H1 (cell line): ENCODE measurements around the gene GJB3. TPM values are rescaled to one million over a fixed set of nuclear protein-coding genes. Genes with fewer than 3 reads are reported as not detected.

Experiments used
- GTF2F1 ChIP-seq: IDR thresholded peaks from 2 replicates; pipeline ENCODE4 v1.6.1; 2012; ENCODE audit warnings: low read depth, low read length, improper control_type of control experiment, borderline replicate concordance
- JUND ChIP-seq: IDR thresholded peaks from 2 replicates; pipeline ENCODE4 v1.6.1; 2011; ENCODE audit warnings: mild to moderate bottlenecking, improper control_type of control experiment, low read length
- RNF2 ChIP-seq: fragments of 200-900, 300-1000 bp; sonication (generic); IDR thresholded peaks from 2 replicates; pipeline ENCODE4 v1.7.1; 2016; ENCODE audit warnings: borderline replicate concordance, low read depth, mild to moderate bottlenecking, antibody characterized with exemption, low read length; ENCODE audit not compliant: poor library complexity, severe bottlenecking; ENCODE audit errors: missing control alignments
- RXRA ChIP-seq: IDR thresholded peaks from 2 replicates; pipeline ENCODE4 v1.6.1; 2011; ENCODE audit warnings: low read depth, mild to moderate bottlenecking, low read length, moderate library complexity; ENCODE audit not compliant: insufficient read depth
- TAF7 ChIP-seq: optimal IDR thresholded peaks from 2 replicates; pipeline ENCODE3; 2011; ENCODE audit warnings: low read depth, mild to moderate bottlenecking, inconsistent platforms, low read length, moderate library complexity, borderline replicate concordance
- polyA plus RNA-seq, 7 experiments: library from polyadenylated mRNA; depleted of rRNA in 3 of 7; stranded (reverse) in 5 of 7; unstranded in 2 of 7; fragments of >200 nt in 5 of 7; fragments of 200-250 nt in 2 of 7; gene quantifications; 1 replicate in 5 of 7; 2 replicates in 1 of 7; 4 replicates in 1 of 7; pipeline versions ENCODE4 v1.2.1 to v1.2.3, GENCODE V29; 2011 to 2013; ENCODE audit warnings: missing spikeins in 2 of 7, mixed read lengths in 2 of 7
- total RNA-seq: library from RNA; stranded (reverse); fragmentation: NEBNext Ultra II Directional; extraction: Animal tissue kit (Norgen Biotek cat#: 25700); gene quantifications from 2 replicates; pipeline ENCODE4 v1.2.1, GENCODE V29; 2021
- TF ChIP-seq, protein P1 (sequence below): fragments of 300-600 bp; sonication (generic); IDR thresholded peaks from 2 replicates; pipeline ENCODE4 v1.7.1; 2012; ENCODE audit warnings: low read length, moderate library complexity, mild to moderate bottlenecking, inconsistent platforms; ENCODE audit not compliant: insufficient replicate concordance
- TF ChIP-seq, protein P2 (sequence below): IDR thresholded peaks from 2 replicates; pipeline ENCODE4 v1.6.1; 2011; ENCODE audit warnings: low read depth, mild to moderate bottlenecking, low read length; ENCODE audit not compliant: insufficient read depth

The GJB3 gene
- total and polyA plus RNA-seq, 2 of the 8 experiments (the other 6 are each of a cell fraction or from before 2014, with no cell fraction given): 0.93 to 1.6 TPM

GRCh38 chr1:34827341-34827941 lies 46.4 kb downstream of the GJB3 start (continued):
- TF ChIP-seq, protein P1, sequence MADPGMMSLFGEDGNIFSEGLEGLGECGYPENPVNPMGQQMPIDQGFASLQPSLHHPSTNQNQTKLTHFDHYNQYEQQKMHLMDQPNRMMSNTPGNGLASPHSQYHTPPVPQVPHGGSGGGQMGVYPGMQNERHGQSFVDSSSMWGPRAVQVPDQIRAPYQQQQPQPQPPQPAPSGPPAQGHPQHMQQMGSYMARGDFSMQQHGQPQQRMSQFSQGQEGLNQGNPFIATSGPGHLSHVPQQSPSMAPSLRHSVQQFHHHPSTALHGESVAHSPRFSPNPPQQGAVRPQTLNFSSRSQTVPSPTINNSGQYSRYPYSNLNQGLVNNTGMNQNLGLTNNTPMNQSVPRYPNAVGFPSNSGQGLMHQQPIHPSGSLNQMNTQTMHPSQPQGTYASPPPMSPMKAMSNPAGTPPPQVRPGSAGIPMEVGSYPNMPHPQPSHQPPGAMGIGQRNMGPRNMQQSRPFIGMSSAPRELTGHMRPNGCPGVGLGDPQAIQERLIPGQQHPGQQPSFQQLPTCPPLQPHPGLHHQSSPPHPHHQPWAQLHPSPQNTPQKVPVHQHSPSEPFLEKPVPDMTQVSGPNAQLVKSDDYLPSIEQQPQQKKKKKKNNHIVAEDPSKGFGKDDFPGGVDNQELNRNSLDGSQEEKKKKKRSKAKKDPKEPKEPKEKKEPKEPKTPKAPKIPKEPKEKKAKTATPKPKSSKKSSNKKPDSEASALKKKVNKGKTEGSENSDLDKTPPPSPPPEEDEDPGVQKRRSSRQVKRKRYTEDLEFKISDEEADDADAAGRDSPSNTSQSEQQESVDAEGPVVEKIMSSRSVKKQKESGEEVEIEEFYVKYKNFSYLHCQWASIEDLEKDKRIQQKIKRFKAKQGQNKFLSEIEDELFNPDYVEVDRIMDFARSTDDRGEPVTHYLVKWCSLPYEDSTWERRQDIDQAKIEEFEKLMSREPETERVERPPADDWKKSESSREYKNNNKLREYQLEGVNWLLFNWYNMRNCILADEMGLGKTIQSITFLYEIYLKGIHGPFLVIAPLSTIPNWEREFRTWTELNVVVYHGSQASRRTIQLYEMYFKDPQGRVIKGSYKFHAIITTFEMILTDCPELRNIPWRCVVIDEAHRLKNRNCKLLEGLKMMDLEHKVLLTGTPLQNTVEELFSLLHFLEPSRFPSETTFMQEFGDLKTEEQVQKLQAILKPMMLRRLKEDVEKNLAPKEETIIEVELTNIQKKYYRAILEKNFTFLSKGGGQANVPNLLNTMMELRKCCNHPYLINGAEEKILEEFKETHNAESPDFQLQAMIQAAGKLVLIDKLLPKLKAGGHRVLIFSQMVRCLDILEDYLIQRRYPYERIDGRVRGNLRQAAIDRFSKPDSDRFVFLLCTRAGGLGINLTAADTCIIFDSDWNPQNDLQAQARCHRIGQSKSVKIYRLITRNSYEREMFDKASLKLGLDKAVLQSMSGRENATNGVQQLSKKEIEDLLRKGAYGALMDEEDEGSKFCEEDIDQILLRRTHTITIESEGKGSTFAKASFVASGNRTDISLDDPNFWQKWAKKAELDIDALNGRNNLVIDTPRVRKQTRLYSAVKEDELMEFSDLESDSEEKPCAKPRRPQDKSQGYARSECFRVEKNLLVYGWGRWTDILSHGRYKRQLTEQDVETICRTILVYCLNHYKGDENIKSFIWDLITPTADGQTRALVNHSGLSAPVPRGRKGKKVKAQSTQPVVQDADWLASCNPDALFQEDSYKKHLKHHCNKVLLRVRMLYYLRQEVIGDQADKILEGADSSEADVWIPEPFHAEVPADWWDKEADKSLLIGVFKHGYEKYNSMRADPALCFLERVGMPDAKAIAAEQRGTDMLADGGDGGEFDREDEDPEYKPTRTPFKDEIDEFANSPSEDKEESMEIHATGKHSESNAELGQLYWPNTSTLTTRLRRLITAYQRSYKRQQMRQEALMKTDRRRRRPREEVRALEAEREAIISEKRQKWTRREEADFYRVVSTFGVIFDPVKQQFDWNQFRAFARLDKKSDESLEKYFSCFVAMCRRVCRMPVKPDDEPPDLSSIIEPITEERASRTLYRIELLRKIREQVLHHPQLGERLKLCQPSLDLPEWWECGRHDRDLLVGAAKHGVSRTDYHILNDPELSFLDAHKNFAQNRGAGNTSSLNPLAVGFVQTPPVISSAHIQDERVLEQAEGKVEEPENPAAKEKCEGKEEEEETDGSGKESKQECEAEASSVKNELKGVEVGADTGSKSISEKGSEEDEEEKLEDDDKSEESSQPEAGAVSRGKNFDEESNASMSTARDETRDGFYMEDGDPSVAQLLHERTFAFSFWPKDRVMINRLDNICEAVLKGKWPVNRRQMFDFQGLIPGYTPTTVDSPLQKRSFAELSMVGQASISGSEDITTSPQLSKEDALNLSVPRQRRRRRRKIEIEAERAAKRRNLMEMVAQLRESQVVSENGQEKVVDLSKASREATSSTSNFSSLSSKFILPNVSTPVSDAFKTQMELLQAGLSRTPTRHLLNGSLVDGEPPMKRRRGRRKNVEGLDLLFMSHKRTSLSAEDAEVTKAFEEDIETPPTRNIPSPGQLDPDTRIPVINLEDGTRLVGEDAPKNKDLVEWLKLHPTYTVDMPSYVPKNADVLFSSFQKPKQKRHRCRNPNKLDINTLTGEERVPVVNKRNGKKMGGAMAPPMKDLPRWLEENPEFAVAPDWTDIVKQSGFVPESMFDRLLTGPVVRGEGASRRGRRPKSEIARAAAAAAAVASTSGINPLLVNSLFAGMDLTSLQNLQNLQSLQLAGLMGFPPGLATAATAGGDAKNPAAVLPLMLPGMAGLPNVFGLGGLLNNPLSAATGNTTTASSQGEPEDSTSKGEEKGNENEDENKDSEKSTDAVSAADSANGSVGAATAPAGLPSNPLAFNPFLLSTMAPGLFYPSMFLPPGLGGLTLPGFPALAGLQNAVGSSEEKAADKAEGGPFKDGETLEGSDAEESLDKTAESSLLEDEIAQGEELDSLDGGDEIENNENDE: no peak
- TF ChIP-seq JUND: no peak
- TF ChIP-seq, protein P2, sequence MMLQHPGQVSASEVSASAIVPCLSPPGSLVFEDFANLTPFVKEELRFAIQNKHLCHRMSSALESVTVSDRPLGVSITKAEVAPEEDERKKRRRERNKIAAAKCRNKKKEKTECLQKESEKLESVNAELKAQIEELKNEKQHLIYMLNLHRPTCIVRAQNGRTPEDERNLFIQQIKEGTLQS: no peak
- no peak for TF ChIP-seq RXRA
- TF ChIP-seq RNF2: no peak
- no peak for TF ChIP-seq GTF2F1
- TF ChIP-seq TAF7: no peak
